Effector memory CD4-positive, alpha-beta T cell (primary cell): ENCODE data around the gene SKIDA1.

Source experiments
- DNase-seq, 3 donors: peaks; one replicate each; pipeline ENCODE4 v3.0.0-alpha.2; 2020
- H3K27ac ChIP-seq: 2 replicates; pipeline ENCODE4 v1.7.0; 2013; ENCODE audit warnings: mild to moderate bottlenecking, low read length, moderate library complexity; ENCODE audit not compliant: insufficient read depth, poor library complexity, severe bottlenecking
- H3K27me3 ChIP-seq: replicated peaks from 2 replicates; pipeline ENCODE4 v1.7.0; 2013; ENCODE audit warnings: mild to moderate bottlenecking, low read length; ENCODE audit not compliant: insufficient read depth, control insufficient read depth, poor library complexity, severe bottlenecking
- H3K36me3 ChIP-seq: 2 replicates; pipeline ENCODE4 v1.7.0; 2013; ENCODE audit warnings: mild to moderate bottlenecking, low read length, moderate library complexity; ENCODE audit not compliant: control insufficient read depth, insufficient read depth
- H3K4me1 ChIP-seq: 2 replicates; pipeline ENCODE4 v1.7.0; 2013; ENCODE audit warnings: low read length, mild to moderate bottlenecking; ENCODE audit not compliant: control insufficient read depth, insufficient read depth, poor library complexity, severe bottlenecking
- H3K4me3 ChIP-seq: 2 replicates; pipeline ENCODE4 v1.7.0; 2013; ENCODE audit warnings: low read length, low read depth, mild to moderate bottlenecking; ENCODE audit not compliant: insufficient read depth, poor library complexity, severe bottlenecking
- H3K9me3 ChIP-seq: 2 replicates; pipeline ENCODE4 v1.7.0; 2013; ENCODE audit warnings: mild to moderate bottlenecking, low read length, moderate library complexity; ENCODE audit not compliant: control insufficient read depth

The SKIDA1 gene

DNA sequence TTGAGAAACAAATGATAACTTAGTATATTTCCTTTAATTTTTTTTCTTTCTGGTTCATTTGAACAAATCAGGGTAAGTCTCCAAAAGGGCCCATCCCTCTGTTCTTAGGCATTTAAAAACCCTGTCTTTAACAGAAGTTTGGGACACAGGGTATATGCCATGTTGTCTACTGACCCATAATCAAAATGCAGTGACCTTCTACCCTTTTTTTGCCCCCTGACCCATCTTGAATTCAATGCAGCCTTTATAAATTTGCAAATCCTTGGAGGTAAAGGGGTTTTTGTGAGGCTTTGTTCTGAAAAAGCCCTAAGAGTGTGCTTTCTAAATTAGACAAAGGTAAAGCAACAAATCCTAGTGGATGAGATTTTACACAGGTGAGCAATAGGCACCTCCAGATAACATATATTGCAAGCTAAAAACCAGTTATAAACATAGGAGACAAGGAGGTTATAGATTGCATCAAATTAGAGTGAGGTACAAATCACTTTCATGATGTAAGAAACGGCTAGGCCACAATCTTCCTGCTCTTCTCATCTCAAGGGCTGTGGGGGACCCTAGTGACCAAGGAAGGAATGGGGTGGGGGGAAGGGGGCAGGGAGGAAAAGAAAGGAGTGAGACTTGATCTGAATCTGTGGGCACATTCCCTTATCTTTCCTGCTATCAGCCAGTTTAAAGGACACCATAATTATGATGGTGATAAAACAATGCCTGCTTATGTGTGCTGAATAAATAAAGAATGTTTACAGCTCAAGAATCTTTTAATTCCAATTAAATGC is 2.7 kb downstream of the SKIDA1 start:
- no peak overlapping the region for H3K4me3 ChIP-seq
- no peaks in the 10 kb centered on the region for H3K9me3 ChIP-seq
- H3K27me3 ChIP-seq, result peaks cover 40% of the 10 kb centered on the region
- DNase-seq, result no peak
- peaks cover 32% of the 10 kb centered on the region for H3K4me1 ChIP-seq
- H3K27ac ChIP-seq, result no peak overlapping the region
- no peaks in the 10 kb centered on the region for H3K36me3 ChIP-seq

DNA sequence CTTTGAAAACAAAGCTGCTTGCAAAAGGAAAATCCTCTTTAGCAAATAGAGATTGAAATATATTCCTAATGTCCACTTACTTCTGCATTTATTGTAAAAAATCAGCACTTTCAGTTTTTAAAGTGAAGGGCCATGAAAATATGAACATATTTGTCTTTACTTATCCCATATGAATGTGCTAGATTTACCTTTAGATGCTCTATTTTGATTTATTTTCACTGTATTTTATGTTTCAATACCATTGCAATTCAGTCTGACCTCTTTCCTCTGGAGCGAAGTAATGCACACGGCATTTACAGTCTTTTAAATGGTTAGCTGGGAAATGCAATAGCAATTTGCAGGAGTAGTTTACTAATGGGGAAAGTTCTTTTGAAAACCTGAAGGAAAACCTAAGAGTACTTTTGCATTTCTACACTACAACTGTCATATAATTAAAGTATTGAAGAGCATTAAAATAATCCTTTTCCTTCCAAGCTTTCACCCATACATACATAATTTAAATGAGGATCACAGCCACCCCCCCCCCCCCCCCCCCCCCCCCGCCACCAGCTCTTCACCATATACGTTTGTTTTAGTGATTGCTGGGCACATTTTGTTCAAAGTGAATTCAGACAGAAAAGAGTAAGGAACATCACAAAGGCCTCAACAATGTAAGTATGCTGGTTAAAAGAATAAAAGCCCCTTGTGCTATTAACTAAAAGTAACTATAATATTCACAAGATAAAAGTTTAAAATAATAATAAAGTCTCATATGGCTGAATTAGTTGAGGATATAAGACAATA is 3.5 kb downstream of the SKIDA1 start:
- no peak overlapping the region for H3K4me3 ChIP-seq
- peaks cover 36% of the 10 kb centered on the region for H3K4me1 ChIP-seq
- H3K27me3 ChIP-seq, result peaks cover 47% of the 10 kb centered on the region
- no peaks in the 10 kb centered on the region for H3K9me3 ChIP-seq
- DNase-seq, result no peak
- no peaks in the 10 kb centered on the region for H3K36me3 ChIP-seq
- H3K27ac ChIP-seq, result no peak overlapping the region

DNA sequence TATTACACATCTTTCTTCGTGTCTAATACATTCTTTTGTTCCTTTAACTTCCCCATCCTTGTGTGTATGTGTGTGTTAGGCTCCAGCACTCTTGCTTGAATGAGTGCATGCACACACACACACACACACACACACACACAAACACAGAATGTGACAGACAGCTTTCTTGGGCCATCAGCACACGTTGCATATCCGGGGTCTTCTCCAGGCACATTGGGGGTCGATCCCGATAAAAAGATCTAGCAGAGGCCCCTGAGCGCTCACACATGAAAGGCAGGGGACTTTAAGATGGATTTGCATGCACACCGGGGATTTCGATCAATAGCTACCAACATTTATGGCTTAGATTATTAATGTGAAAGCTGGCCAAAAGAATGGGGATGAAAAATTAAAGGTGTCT is 4.5 kb downstream of the SKIDA1 start:
- no peaks in the 10 kb centered on the region for H3K36me3 ChIP-seq
- no peaks in the 10 kb centered on the region for H3K9me3 ChIP-seq
- H3K27ac ChIP-seq, result no peak overlapping the region
- H3K27me3 ChIP-seq, result peaks cover 54% of the 10 kb centered on the region
- no peak for DNase-seq
- no peak overlapping the region for H3K4me3 ChIP-seq
- peaks cover 42% of the 10 kb centered on the region for H3K4me1 ChIP-seq

DNA sequence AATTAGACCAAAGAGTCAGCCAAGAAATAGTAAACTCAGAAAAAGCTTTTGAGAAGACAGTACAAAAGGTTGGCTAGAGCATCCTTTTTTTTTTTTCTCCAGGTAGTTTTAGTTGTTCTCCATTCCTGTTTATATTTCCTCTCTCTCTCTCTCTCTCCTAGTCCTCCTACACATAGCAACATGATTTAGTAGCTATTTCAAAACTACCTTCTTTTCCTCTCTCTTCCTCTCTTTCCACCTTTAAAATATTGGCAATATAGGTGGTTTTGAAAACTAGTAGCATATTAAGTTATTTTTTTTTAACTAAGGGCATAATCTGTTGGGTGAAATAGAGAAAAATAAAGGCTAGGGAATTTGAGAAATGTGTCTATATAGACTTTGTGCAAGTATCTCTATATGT is 5.0 kb downstream of the SKIDA1 start:
- H3K4me1 ChIP-seq, result peaks cover 38% of the 10 kb centered on the region
- DNase-seq, result no peak
- H3K9me3 ChIP-seq, result no peaks in the 10 kb centered on the region
- peaks cover 59% of the 10 kb centered on the region for H3K27me3 ChIP-seq
- H3K36me3 ChIP-seq, result no peaks in the 10 kb centered on the region
- no peak overlapping the region for H3K27ac ChIP-seq
- H3K4me3 ChIP-seq, result no peak overlapping the region

DNA sequence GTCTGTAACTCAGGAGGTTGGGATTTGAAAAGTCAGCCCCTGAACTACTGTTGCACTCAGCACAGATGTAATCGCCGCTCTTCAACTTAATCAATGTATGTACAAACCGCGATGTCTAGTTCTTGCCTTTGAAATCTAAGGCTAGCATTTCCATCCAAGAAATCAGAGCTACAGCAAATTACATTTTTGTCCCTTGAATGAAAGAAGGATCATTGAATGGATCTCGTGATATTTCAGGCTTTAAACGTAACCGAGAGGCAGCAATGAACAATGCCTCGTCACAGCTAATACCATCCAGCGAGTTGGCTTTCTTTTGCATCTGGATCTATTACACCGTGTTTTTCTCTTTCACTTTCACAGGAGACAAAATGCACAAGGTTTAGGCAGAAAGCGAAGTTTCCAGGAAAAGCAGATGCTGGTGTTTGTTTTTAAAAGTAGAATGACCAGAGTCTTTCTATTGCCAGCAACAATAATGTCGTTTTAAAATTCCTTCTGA is 5.5 kb downstream of the SKIDA1 start:
- no peak for DNase-seq
- no peak overlapping the region for H3K4me3 ChIP-seq
- no peak overlapping the region for H3K27ac ChIP-seq
- peaks cover 64% of the 10 kb centered on the region for H3K27me3 ChIP-seq
- no peaks in the 10 kb centered on the region for H3K9me3 ChIP-seq
- no peaks in the 10 kb centered on the region for H3K36me3 ChIP-seq
- peaks cover 34% of the 10 kb centered on the region for H3K4me1 ChIP-seq

DNA sequence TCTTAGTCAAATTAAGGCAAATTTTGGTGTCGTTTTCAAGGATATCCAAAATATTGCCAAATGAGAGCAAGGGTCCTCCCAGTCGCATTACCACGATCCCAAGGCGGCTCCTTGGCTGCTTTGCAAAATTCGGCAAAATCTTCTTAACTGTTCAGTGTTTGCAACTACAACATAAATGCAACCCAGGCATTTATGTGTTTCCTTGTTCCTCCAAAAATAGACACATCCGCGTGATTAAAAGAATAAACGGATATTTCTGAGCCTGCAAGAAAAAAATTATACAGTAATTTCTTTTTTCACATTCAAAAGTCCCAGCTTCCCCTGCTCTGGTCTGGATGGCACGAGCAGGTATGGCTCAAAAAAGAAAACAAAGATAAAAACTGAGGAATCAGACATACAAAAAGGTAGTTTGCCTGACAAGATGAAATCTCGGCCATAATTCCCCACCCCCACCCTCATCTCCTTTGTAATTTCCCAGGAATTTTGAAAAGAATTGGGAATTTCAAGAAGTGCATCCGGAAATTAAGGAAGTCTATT is 6.0 kb downstream of the SKIDA1 start:
- DNase-seq, result no peak
- Histone ChIP-seq H3K4me3 (no peak overlapping the region), H3K27ac (no peak overlapping the region), H3K27me3 (peaks cover 69% of the 10 kb centered on the region), H3K9me3 (no peaks in the 10 kb centered on the region), H3K4me1 (peaks cover 34% of the 10 kb centered on the region), H3K36me3 (no peaks in the 10 kb centered on the region)

DNA sequence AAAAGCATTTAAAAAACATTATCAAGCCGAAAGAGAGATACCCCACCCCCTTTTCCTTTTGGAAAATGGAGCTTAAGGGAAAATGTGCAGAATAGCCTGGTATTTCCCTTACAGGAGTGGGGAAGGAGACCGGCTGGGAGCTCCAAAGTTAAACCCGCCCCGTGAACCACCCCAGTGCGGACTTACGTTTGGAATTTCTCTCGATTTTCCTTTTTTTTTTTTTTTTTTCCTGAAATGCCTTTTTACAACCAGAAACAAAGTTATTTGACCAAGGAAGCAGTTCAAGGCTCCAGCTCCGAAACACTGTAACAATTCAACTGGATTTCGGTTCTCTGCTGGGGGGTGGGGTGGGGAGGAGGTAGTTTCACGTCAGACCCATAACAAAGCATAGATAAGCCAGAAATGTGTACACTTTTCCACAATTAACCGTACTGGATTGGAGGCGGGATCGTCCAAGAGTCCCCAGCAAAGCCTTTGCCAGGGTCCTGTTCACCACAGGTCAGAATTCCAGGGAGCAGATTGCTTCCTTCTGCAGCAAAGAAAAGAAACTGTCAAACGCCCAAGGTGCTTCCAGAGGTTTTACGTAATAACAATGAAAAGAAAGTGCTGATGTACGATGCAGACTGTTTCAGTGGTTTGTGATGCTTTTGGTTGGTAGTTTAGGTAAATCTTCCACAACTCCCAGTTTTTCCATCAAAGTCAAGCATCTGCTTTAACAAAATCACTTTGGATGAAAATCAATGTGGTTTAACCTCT is 6.7 kb downstream of the SKIDA1 start:
- Histone ChIP-seq H3K36me3 (no peaks in the 10 kb centered on the region), H3K9me3 (no peaks in the 10 kb centered on the region), H3K27ac (no peak overlapping the region), H3K4me3 (no peak overlapping the region), H3K4me1 (peaks cover 34% of the 10 kb centered on the region), H3K27me3 (peaks cover 74% of the 10 kb centered on the region)
- DNase-seq, result no peak

DNA sequence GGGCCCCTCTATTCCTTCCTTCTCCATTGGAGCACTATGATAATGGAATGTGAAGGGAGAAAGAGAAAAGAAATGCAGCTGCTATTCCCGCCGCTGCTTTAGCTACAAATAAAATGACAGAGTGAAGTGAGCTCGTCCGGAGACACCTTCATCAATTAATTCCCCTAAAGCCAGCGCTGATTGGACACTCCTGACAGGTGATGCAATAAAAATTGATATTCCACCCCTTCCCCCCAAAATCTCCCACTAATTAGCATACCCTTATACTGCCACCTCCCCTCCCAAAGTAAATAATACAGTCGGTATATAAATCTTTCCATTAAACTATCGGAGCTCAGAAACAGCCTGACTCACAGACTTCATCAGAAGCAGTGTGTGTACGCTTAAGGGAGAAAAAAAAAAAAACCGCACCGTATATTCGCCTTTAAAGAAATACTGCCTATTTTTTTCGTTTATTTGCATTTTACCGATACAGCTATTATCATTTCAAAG is 7.3 kb downstream of the SKIDA1 start:
- Histone ChIP-seq H3K9me3 (no peaks in the 10 kb centered on the region), H3K27ac (no peak overlapping the region), H3K4me1 (peaks cover 34% of the 10 kb centered on the region), H3K4me3 (peak overlapping the region; percentile 50), H3K27me3 (peaks cover 80% of the 10 kb centered on the region), H3K36me3 (no peaks in the 10 kb centered on the region)
- no peak for DNase-seq

DNA sequence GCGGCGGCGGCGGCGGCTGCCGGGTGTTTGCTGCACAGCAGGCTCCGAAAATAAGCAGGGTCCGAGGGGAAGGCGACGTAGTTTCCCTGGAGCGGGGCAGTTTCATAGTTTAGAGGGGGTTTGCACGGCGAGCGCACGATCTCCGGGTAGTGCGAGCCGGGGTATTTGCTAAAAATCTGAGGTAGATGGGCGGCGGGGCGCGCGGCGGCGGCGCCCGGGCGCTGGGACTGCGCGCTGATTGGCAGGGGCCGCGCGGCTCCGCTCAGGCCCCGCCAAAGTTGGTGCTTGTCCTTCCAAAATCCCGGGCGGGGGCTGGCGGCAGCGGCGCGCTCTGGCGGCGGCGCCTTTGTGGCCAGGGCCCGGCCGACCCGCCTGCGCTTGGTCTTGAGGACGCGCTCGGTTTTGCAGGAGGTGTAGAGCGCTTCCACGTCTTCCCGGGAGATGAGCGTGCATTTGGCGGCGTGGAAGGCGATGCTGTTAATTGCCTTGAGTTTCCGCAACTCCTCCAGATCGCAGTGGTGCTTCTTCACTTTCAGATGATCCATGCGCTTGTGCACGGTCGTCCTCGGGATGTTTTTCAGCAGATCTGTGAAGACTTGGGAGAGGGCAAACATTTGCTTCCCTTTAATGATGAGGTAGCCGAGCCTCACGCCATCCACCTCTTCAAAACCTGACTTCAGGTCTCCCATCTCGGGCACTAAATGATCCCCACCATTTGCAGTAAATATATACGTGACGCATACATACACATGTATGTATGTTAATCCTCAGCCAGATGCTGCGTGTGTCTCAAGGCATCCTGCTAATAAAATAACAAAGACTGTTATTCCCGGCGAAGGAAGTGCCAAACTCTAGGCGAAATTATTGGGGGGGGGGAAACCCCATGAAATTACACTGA is 8.1 kb downstream of the SKIDA1 start:
- Histone ChIP-seq H3K9me3 (no peaks in the 10 kb centered on the region), H3K4me3 (peak overlapping the region; percentile 50), H3K4me1 (peaks cover 34% of the 10 kb centered on the region), H3K27ac (no peak overlapping the region), H3K27me3 (peaks cover 87% of the 10 kb centered on the region), H3K36me3 (no peaks in the 10 kb centered on the region)
- DNase-seq, result no peak
